GM19351 (cell line): ENCODE data around the gene DCLK1.

Experiments
- ATAC-seq: cut with Tn5 transposase; IDR thresholded peaks from one replicate; pipeline ENCODE4 v1.9.1; 2021; ENCODE audit warnings: mild to moderate bottlenecking, moderate library complexity; ENCODE audit not compliant: unreplicated experiment

The DCLK1 gene

DNA sequence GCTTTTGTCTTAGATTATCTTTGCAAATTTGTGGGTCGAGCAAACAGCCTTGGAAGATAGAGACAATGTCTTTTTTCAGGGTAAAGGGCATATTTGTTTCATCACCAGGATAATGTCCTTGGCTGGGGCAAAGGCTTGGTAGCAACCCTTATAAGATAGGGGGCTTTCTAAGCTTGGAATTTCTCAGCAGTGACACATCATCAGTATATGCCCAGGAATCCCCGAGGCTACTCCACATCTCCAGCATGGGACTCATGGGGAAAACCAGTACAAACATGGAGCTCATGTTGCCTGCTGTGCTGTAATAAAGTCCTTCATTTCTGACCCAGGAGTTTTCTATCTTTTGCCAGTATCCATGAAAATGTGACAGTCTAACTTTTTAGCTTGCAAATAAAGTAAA lies 77.1 kb downstream of the DCLK1 start:
- ATAC-seq: no peak

GRCh38 chr13:36051082-36051481 lies 80.1 kb downstream of the DCLK1 start:
- no peak for ATAC-seq

DNA sequence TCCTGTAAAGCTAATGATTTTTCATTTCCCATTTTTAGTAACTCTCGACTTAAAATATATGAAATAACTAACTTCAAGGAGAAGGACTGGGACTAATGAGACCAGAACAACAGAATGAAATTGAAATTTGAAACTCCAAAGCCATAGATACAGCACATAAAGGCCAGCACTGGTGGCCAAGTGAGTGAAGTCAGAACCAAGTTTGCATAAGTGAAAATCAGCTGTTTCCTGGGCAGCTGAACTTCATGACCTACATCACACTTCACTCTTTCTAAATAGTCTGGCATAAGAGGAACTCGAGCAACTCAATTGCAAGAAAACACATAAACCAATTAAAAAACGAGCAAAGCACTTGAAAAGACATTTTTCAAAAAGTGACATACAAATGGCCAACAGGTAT lies 84.5 kb downstream of the DCLK1 start:
- no peak for ATAC-seq

DNA sequence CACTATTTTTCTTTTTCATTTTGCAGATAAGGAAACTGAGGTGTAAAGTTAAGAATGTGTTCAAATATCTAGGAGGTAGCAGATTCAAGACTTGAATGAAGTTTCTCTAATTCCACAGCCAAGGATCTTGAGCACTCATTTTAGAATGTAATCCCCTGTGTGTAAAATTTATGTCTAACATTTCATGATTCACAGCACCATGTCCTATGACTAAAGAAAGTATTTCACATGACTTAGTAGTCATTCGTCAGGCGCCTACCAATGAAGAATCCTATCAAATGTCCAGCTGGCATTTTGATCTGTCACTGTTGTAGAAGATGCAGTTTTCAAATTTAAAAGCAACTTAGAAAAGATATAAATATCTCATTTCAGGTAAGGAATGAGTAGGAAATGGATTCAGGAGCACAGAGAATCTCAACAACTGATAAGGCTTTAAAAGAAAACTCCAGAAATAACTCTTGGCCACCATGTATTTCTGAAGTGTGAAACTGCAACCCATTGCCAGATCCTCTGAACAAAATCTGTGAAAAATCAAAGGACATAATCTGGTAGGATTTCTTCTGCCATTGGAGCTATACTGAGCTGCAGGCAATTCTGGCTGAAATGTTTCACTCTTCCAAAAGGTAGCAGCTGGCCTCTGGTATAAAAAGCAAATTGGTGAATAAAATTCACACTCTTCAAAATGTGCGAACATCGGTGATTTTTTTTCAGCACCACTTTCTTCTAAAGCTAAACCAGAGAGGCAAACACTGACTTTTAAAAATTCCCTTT lies 92.2 kb downstream of the DCLK1 start:
- ATAC-seq: no peak

GRCh38 chr13:36033035-36033434 lies 98.1 kb downstream of the DCLK1 start:
- ATAC-seq: no peak

DNA sequence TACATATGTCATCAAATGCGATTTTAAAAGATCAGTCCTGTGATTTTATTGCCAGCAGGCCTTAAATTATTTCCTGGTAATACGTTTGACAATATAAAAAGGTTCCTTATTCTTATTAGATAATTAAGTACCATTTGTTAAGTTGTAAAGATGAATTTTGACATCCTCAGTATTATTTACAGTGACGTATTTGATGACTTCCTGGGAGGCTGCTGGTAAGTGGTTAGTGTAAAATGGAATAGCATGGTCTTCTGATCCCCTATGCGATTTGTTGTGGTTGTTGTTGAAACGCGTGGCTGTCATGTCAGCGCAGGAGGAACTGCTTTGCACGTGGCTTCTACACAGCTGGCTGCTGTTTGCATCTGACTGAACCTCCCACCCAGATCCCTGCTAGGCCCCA lies 99.7 kb downstream of the DCLK1 start:
- no peak for ATAC-seq

DNA sequence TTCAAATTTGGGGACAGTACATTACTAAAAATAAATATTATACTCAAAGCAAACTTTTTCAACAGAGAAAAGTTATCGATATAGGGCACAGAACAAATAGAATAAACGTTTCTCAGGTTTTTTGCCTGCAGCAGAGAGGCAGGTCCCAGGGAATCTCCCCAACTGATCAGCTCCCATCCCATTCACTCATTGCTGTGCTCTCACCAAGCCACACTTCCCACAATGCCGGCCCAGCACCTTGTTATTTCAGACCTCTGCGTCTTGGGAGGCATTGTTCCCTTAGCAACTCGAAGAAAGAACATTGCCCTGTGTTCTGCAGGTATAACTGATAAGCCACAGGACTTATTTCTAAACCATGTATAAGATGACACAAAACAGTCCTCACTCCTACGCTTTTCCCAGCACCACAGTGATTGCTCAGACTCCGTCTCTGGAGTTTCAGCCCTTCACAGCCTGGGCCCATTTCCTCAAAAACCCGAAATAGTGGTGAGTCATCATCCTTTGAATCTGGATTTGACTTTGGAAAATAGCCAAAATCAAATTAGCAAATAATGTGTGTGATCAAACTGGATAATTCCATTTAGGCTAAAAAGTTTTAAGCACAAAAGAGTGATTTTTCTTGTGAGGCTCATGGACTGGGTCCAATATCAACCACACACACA lies 100.4 kb downstream of the DCLK1 start:
- no peak for ATAC-seq

GRCh38 chr13:36029166-36029565 lies 102.0 kb downstream of the DCLK1 start:
- ATAC-seq: no peak

GRCh38 chr13:36028359-36029025 lies 102.7 kb downstream of the DCLK1 start:
- no peak for ATAC-seq

- no peak for ATAC-seq
These were observed 104.7 kb downstream of the DCLK1 start for GRCh38 chr13:36026531-36026930.

- ATAC-seq: no peak
These were observed 116.4 kb downstream of the DCLK1 start for GRCh38 chr13:36014763-36015162.

GRCh38 chr13:36006894-36007675 lies 124.1 kb downstream of the DCLK1 start:
- ATAC-seq: no peak

GRCh38 chr13:36006347-36006746 lies 124.8 kb downstream of the DCLK1 start:
- no peak for ATAC-seq

GRCh38 chr13:36001561-36001960 lies 129.6 kb downstream of the DCLK1 start:
- no peak for ATAC-seq

GRCh38 chr13:36000028-36000427 lies 131.2 kb downstream of the DCLK1 start:
- no peak for ATAC-seq

- no peak for ATAC-seq
These were observed 134.8 kb downstream of the DCLK1 start for GRCh38 chr13:35996360-35996759.

- ATAC-seq: no peak
These were observed 136.0 kb downstream of the DCLK1 start for GRCh38 chr13:35995136-35995535.

GRCh38 chr13:35994131-35994966 lies 136.8 kb downstream of the DCLK1 start:
- no peak for ATAC-seq

GRCh38 chr13:35993686-35994085 lies 137.5 kb downstream of the DCLK1 start:
- ATAC-seq: no peak

DNA sequence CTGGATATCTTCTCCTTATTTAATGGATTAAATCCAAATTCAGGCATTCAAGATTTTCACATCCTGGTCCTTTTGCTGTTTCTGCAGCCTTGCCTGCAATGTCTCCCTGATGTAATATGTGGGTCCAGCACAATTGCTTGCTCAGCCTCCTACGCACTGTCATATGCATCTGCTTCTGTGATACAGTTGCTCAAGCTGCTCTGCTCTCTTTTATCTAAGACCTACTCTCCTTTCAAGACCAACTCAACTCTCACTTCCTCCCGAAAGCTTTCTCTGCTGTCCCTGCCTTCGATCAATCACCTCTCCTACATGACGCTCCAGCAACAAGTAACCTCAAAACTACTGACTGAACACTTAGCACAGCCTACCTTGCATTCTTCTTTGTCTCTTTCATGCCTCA lies 138.2 kb downstream of the DCLK1 start:
- no peak for ATAC-seq
